Skeletal muscle satellite cell (primary cell): ENCODE results near the gene ATP6V1G2.

Source experiments
- H3K27me3 ChIP-seq: 2 replicates; pipeline ENCODE4 v1.7.0; 2013; ENCODE audit warnings: low read length; ENCODE audit not compliant: control insufficient read depth, insufficient read depth
- H3K36me3 ChIP-seq: 2 replicates; pipeline ENCODE4 v1.7.0; 2013; ENCODE audit warnings: mild to moderate bottlenecking, control low read depth, low read length; ENCODE audit not compliant: insufficient read depth
- H3K4me1 ChIP-seq: 2 replicates; pipeline ENCODE4 v1.7.0; 2013; ENCODE audit warnings: low read length; ENCODE audit not compliant: control insufficient read depth, insufficient read depth
- H3K4me2 ChIP-seq: 2 replicates; pipeline ENCODE4 v1.7.0; 2013; ENCODE audit warnings: mild to moderate bottlenecking, low read length
- H3K4me3 ChIP-seq: 2 replicates; pipeline ENCODE4 v1.7.0; 2013; ENCODE audit warnings: low read length
- H3K9ac ChIP-seq: 2 replicates; pipeline ENCODE4 v1.7.0; 2013; ENCODE audit warnings: mild to moderate bottlenecking, low read depth, low read length, moderate library complexity
- H3K9me3 ChIP-seq: replicated peaks from 2 replicates; pipeline ENCODE4 v1.7.0; 2013; ENCODE audit warnings: mild to moderate bottlenecking, control low read depth, low read length

Gene ATP6V1G2

DNA sequence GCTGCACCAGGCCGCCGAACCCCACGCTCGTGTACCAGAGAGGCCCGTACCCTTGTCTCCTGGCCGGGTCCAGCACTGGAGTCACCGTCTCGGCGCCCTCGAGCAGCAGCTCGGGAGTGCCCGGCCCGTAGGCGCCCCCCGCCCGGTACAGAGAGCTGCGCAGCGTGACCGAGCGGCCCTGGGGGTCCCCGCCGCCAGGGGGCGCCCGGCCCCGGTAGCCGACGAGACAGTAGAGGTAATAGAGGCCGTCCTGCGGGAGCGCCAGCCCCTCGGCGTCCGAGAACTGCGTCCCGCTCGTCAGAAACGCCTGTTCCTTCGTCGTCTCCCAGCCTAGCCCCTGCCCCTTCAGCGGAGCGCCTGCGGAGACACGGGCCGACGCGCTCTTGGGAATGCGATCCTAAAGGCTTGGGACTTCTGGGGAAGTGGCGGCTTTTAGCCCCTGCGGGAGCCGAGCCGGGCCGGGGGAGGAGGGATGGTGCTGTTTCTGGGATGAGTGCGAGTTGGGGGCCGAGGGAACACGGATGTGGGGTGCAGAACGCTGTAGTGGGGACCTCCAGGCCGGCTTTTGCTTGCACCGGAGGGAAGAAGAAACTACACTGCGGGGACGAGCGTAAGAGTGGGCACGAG is 34.5 kb upstream of the ATP6V1G2 start:
- Histone ChIP-seq H3K4me1 (peaks cover 8% of the 10 kb centered on the region), H3K9ac (peak overlapping the region; percentile 77), H3K4me3 (peak overlapping the region; percentile 78), H3K27me3 (peaks cover under 1% of the 10 kb centered on the region), H3K4me2 (peak overlapping the region; percentile 86), H3K9me3 (no peaks in the 10 kb centered on the region), H3K36me3 (no peaks in the 10 kb centered on the region)

DNA sequence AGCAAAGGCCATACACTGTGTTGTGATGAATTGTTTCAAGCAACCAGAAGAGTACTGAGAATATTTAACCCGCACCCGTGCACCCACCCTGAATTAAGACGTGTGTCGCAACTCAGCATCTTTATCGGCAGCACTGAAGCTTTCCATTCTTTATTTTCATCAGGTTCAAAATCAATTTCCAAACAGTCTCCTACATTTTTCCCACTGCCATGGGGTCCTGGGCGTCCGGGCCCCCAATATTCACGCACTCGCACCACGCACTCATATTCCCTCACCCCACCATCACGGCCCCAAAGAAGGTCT is 34.0 kb upstream of the ATP6V1G2 start:
- Histone ChIP-seq H3K4me3 (peak overlapping the region; percentile 78), H3K36me3 (no peaks in the 10 kb centered on the region), H3K9me3 (no peaks in the 10 kb centered on the region), H3K4me2 (peak overlapping the region; percentile 86), H3K9ac (peak overlapping the region; percentile 77), H3K4me1 (peaks cover 9% of the 10 kb centered on the region), H3K27me3 (peaks cover 5% of the 10 kb centered on the region)

DNA sequence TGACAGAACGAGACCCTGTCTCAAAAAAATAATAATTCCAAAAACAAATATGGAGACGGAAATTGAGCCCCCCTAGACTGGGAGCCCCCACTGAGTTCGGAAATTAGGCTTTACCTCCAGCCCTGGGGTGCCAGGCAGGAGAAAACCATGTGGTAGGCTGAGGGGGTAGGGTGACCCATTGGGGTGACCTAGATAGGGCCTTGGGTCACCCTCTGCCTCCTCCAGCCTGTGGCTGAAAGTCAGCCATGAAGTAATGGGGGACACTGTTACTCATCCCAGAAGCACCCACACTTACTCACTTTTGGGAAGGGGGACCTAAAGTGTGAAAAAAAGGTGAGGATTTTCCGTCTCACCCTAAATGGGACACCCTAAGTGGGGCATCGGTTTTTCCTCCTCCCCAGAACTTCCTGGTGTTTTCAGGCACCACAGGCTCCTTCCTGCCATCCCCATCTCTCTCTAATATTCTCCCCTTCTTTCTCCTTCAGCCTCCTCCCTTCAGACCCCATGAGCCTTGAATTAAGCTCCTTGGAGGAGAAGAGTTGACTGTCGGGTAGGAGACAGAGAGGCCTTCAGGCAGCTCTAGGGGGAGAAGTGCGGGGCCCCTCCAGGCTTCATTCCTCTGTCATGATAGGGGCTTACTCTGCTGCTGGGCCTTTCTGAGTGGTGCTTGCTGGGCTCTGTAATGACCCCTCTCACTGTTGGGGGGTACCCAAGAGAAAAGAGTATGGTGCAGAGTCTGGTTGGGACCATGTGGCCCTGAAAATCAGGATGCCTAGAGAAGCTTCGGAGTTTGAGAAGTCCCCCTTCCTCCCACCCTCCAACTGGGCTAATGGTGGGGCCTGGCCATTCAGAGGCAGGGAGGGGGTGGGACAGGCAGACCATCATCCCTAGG is 33.4 kb upstream of the ATP6V1G2 start:
- H3K4me2 ChIP-seq = no peak overlapping the region
- no peak overlapping the region for H3K4me3 ChIP-seq
- H3K36me3 ChIP-seq = no peaks in the 10 kb centered on the region
- no peaks in the 10 kb centered on the region for H3K9me3 ChIP-seq
- H3K9ac ChIP-seq = no peak overlapping the region
- H3K4me1 ChIP-seq = peaks cover 12% of the 10 kb centered on the region
- peaks cover 11% of the 10 kb centered on the region for H3K27me3 ChIP-seq

DNA sequence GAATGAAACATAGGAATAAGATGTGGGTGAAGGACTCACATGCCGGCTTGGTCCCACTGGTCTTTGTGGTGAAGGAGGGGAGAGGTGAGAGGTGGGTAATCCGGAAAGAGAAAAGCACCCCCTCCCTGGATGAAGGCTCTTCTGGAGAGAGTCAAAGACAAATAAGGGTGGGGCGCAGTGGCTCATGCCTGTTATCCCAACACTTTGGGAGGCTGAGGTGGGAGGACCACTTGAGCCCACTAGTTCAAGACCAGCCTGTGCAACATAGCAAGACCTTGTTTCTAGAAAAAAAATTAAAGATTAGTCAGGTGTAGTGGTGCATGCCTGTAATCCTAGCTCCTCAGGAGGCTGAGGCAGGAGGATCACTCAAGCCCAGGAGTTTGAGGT is 32.7 kb upstream of the ATP6V1G2 start:
- no peaks in the 10 kb centered on the region for H3K9me3 ChIP-seq
- no peaks in the 10 kb centered on the region for H3K36me3 ChIP-seq
- H3K4me3 ChIP-seq = no peak overlapping the region
- H3K27me3 ChIP-seq = peaks cover 12% of the 10 kb centered on the region
- peaks cover 12% of the 10 kb centered on the region for H3K4me1 ChIP-seq
- no peak overlapping the region for H3K4me2 ChIP-seq
- no peak overlapping the region for H3K9ac ChIP-seq

DNA sequence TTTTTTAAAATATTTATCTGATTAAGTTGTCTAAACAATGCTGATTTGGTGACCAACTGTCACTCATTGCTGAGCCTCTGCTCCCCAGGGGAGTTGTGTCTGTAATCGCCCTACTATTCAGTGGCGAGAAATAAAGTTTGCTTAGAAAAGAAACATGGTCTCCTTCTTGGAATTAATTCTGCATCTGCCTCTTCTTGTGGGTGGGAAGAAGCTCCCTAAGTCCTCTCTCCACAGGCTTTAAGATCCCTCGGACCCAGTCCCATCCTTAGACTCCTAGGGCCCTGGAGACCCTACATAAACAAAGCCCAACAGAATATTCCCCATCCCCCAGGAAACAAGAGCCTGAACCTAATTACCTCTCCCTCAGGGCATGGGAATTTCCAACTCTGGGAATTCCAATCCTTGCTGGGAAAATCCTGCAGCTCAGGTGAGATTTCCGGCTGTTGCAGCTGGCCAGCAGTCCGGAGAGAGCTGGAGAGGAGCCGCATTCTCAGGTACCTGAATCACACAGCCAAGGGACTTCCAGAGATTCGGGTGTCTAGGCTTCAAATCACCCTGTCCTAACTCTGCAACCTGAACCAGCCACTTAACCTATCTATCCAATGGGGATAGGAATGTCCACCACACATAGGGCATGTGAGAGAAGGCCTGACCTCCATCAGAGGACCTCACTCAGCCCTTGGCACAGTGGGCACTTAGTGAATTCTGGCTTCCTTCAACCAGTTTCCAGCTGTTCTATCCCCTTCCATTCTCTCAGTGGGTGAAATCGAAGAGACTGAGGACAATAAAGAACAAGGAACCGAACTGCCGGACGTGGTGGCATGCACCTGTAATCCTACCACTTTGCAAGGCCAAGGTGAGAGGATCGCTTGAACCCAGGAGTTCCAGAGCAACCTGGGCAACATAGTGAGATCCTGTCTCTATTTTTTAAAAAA is 32.0 kb upstream of the ATP6V1G2 start:
- H3K27me3 ChIP-seq = peaks cover 12% of the 10 kb centered on the region
- no peak overlapping the region for H3K4me2 ChIP-seq
- H3K4me1 ChIP-seq = peaks cover 12% of the 10 kb centered on the region
- H3K9me3 ChIP-seq = no peaks in the 10 kb centered on the region
- no peak overlapping the region for H3K9ac ChIP-seq
- H3K36me3 ChIP-seq = no peaks in the 10 kb centered on the region
- H3K4me3 ChIP-seq = no peak overlapping the region

DNA sequence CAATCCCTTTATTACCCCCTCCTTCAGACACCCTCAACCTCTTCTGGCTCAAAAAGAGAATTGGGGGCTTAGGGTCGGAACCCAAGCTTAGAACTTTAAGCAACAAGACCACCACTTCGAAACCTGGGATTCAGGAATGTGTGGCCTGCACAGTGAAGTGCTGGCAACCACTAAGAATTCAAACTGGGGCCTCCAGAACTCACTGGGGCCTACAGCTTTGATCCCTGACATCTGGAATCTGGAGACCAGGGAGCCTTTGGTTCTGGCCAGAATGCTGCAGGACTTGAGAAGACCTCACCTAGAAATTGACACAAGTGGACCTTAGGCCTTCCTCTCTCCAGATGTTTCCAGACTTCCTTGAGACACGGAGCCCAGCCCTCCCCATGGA is 31.2 kb upstream of the ATP6V1G2 start:
- Histone ChIP-seq H3K36me3 (no peaks in the 10 kb centered on the region), H3K27me3 (peaks cover 12% of the 10 kb centered on the region), H3K9ac (no peak overlapping the region), H3K4me1 (peaks cover 12% of the 10 kb centered on the region), H3K4me3 (no peak overlapping the region), H3K4me2 (no peak overlapping the region), H3K9me3 (no peaks in the 10 kb centered on the region)

DNA sequence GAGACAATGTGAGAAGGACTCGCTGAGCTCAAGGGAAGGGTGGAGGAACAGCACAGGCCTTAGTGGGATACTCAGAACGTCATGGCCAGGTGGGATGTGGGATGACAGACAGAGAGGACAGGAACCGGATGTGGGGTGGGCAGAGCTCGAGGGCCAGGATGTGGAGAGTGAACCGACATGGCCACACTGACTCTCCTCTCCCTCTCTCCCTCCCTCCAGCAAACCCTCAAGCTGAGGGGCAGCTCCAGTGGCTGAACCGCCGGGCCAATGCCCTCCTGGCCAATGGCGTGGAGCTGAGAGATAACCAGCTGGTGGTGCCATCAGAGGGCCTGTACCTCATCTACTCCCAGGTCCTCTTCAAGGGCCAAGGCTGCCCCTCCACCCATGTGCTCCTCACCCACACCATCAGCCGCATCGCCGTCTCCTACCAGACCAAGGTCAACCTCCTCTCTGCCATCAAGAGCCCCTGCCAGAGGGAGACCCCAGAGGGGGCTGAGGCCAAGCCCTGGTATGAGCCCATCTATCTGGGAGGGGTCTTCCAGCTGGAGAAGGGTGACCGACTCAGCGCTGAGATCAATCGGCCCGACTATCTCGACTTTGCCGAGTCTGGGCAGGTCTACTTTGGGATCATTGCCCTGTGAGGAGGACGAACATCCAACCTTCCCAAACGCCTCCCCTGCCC is 30.6 kb upstream of the ATP6V1G2 start:
- H3K4me1 ChIP-seq = peaks cover 12% of the 10 kb centered on the region
- no peak overlapping the region for H3K4me3 ChIP-seq
- no peaks in the 10 kb centered on the region for H3K9me3 ChIP-seq
- peaks cover 12% of the 10 kb centered on the region for H3K27me3 ChIP-seq
- no peak overlapping the region for H3K9ac ChIP-seq
- H3K36me3 ChIP-seq = no peaks in the 10 kb centered on the region
- no peak overlapping the region for H3K4me2 ChIP-seq

DNA sequence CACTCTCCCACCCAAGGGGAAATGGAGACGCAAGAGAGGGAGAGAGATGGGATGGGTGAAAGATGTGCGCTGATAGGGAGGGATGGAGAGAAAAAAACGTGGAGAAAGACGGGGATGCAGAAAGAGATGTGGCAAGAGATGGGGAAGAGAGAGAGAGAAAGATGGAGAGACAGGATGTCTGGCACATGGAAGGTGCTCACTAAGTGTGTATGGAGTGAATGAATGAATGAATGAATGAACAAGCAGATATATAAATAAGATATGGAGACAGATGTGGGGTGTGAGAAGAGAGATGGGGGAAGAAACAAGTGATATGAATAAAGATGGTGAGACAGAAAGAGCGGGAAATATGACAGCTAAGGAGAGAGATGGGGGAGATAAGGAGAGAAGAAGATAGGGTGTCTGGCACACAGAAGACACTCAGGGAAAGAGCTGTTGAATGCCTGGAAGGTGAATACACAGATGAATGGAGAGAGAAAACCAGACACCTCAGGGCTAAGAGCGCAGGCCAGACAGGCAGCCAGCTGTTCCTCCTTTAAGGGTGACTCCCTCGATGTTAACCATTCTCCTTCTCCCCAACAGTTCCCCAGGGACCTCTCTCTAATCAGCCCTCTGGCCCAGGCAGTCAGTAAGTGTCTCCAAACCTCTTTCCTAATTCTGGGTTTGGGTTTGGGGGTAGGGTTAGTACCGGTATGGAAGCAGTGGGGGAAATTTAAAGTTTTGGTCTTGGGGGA is 29.7 kb upstream of the ATP6V1G2 start:
- no peaks in the 10 kb centered on the region for H3K9me3 ChIP-seq
- peaks cover 12% of the 10 kb centered on the region for H3K27me3 ChIP-seq
- H3K36me3 ChIP-seq = no peaks in the 10 kb centered on the region
- H3K4me2 ChIP-seq = no peak overlapping the region
- no peak overlapping the region for H3K9ac ChIP-seq
- no peak overlapping the region for H3K4me3 ChIP-seq
- H3K4me1 ChIP-seq = peaks cover 4% of the 10 kb centered on the region

DNA sequence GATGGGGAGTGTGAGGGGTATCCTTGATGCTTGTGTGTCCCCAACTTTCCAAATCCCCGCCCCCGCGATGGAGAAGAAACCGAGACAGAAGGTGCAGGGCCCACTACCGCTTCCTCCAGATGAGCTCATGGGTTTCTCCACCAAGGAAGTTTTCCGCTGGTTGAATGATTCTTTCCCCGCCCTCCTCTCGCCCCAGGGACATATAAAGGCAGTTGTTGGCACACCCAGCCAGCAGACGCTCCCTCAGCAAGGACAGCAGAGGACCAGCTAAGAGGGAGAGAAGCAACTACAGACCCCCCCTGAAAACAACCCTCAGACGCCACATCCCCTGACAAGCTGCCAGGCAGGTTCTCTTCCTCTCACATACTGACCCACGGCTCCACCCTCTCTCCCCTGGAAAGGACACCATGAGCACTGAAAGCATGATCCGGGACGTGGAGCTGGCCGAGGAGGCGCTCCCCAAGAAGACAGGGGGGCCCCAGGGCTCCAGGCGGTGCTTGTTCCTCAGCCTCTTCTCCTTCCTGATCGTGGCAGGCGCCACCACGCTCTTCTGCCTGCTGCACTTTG is 29.0 kb upstream of the ATP6V1G2 start, which contains the start of gene TNF:
Gene TNF (plus strand): TSS at position 231 of the 567 bp plus-strand sequence. CDS start 177 bp downstream, at position 408.
- Histone ChIP-seq H3K4me1 (peaks cover 4% of the 10 kb centered on the region), H3K36me3 (no peaks in the 10 kb centered on the region), H3K4me3 (no peak within 1 kb of the TSS), H3K27me3 (peaks cover 12% of the 10 kb centered on the region), H3K9ac (no peak within 1 kb of the TSS), H3K4me2 (no peak within 1 kb of the TSS), H3K9me3 (no peaks in the 10 kb centered on the region)
